ENCODE results near the gene OBSL1. TPM values are rescaled to one million over a fixed set of nuclear protein-coding genes. Genes with fewer than 3 reads are reported as not detected.

The OBSL1 gene
- total and polyA plus RNA-seq, 2 of the 4 experiments (the other 2 are of a cell fraction) = 21.5 to 51.2 TPM

GRCh38 chr2:219578811-219579613, 7.7 kb upstream of the OBSL1 start:
- intact Hi-C loops (cut with micrococcal nuclease) (no loop called here), dilution Hi-C loops (cut with HindIII; ENCODE audit: low sequenced_read_pairs, unreplicated experiment) (no loop called here), in situ Hi-C loops (cut with MboI; ENCODE audit: low sequenced_read_pairs) (no loop called here)
- no peaks in the 10 kb centered on the region for H3K9me3 ChIP-seq (ENCODE audit: control insufficient read depth, insufficient read depth, low read length)
- H3K4me1 ChIP-seq (ENCODE audit: control insufficient read depth, insufficient read depth, low read length) = peaks cover 7% of the 10 kb centered on the region
- H4K8ac ChIP-seq (ENCODE audit: low read depth in 2 of 2, low read length in 2 of 2) = peak overlapping the region; percentile 11 to 60; a peak in 2 of 4 replicates
- no peak overlapping the region for H3K9ac ChIP-seq (ENCODE audit: low read depth, low read length)
- DNase-seq = peak; percentile 36
- H3K4ac ChIP-seq (ENCODE audit: low read depth, low read length) = peak overlapping the region; percentile 29; the same call in 1 of the 2 replicates
- no peak overlapping the region for H4K91ac ChIP-seq (ENCODE audit: insufficient read depth, low read depth, low read length)
- no peak overlapping the region for H3K18ac ChIP-seq (ENCODE audit: low read depth, low read length)
- H3K14ac ChIP-seq (replicated peaks; ENCODE audit: low read depth, low read length) = no peak overlapping the region
- no peak overlapping the region for H3K23ac ChIP-seq (ENCODE audit: low read depth, low read length)
- no peaks in the 10 kb centered on the region for H3K36me3 ChIP-seq (ENCODE audit: control insufficient read depth, insufficient read depth, low read length)
- no TSS peak for BruUV-seq (replicated peaks)
- H3K4me2 ChIP-seq (ENCODE audit: low read depth, low read length) = no peak overlapping the region
- H3K79me1 ChIP-seq (ENCODE audit: low read depth in 1 of 2, low read length in 2 of 2) = no peaks in the 10 kb centered on the region
- H2BK15ac ChIP-seq (ENCODE audit: low read depth, low read length) = no peak overlapping the region
- no peak overlapping the region for H2BK20ac ChIP-seq (ENCODE audit: low read depth, low read length)
- no peak overlapping the region for H3K56ac ChIP-seq (ENCODE audit: extremely low read depth, insufficient read depth, low read length)
- H2BK5ac ChIP-seq (ENCODE audit: low read depth, low read length, poor library complexity, severe bottlenecking) = no peak overlapping the region
- TF ChIP-seq CHD1 (IDR thresholded peaks at IDR 0.05; ENCODE audit: low read depth, low read length) (no peak), SMC3 (IDR thresholded peaks at IDR 0.05; ENCODE audit: low read depth, low read length) (no peak), MAZ (IDR thresholded peaks at IDR 0.05; ENCODE audit: borderline replicate concordance, low read depth, low read length) (no peak), CTCF (conservative IDR thresholded peaks at IDR 0.05; ENCODE audit: low read depth, low read length) (no peak), ELK1 (IDR thresholded peaks at IDR 0.05; ENCODE audit: borderline replicate concordance, low read depth, low read length) (no peak), CEBPB (IDR thresholded peaks at IDR 0.05; ENCODE audit: low read depth, low read length) (peak; percentile 78)
- CTCF ChIA-PET = no interaction called here
- ATAC-seq (ENCODE audit: low read depth) = peak; percentile 50; the same call in 1 of the 2 replicates
- no peaks in the 10 kb centered on the region; the same call in 1 of the 2 replicates for H3K9me1 ChIP-seq (ENCODE audit: insufficient read depth, low read length)
- no peak overlapping the region for H2AK9ac ChIP-seq (replicated peaks; ENCODE audit: low read depth, low read length, poor library complexity)
- H3K4me3 ChIP-seq (ENCODE audit: insufficient read depth, low read depth, low read length) = no peak overlapping the region
- H4K20me1 ChIP-seq (ENCODE audit: insufficient read depth, low read length) = no peaks in the 10 kb centered on the region
- POLR2A ChIA-PET (ENCODE audit: unreplicated experiment) = no interaction called here
- no peak overlapping the region for H2AK5ac ChIP-seq (ENCODE audit: low read depth, low read length)
- 22% methylated on average over 3 of the region's 8 CpGs; no CpG with 5 or more reads in 1 of the 2 experiments for WGBS, 2 experiments (ENCODE audit: extremely low coverage in 2 of 2, insufficient read length in 1 of 2)
- H2AFZ ChIP-seq (replicated peaks; ENCODE audit: low read length, poor library complexity) = peak overlapping the region; percentile 48
- peaks cover 16% of the 10 kb centered on the region for H3K27me3 ChIP-seq (ENCODE audit: control insufficient read depth, insufficient read depth, low read length)
- no peak overlapping the region for H3K27ac ChIP-seq (ENCODE audit: insufficient read depth, low read length)
- H2BK120ac ChIP-seq (ENCODE audit: low read depth, low read length) = no peak overlapping the region
- peak overlapping the region; percentile 72; the same call in 1 of the 2 replicates for H4K5ac ChIP-seq (ENCODE audit: low read depth, low read length)
